Smooth muscle cell of bladder (primary cell): ENCODE measurements around the gene SASH3. TPM values are rescaled to one million over a fixed set of nuclear protein-coding genes. Genes with fewer than 3 reads are reported as not detected.

Experiments
- total RNA-seq: library from RNA; depleted of rRNA; stranded (reverse); fragments of >200 nt; gene quantifications from 2 replicates; pipeline ENCODE4 v1.2.3, GENCODE V29; 2014

The SASH3 gene
- total RNA-seq: not detected in 2 replicates

DNA sequence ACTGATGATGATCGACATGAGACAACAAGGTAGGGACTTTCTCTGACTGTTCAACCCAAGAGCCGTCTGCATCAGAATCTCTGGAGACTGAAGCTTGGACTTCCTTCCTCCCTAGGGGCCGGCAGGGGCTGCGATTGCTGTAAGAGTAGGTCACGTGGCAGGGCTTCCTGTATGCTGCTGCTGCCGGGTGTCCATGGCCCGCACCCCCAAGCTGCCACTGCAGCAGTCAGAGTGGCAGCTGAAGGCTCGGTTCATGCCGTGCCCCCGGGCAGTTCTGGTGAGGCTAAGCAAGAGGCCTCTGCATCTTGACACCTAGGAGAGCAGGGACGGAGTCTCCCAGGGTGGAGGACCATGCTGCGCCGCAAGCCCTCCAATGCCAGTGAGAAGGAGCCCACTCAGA, at the start of gene SASH3:
TSS of gene SASH3 (plus strand) at position 203 of the 400 bp plus-strand sequence. CDS start at position 352, 149 bp downstream.

DNA sequence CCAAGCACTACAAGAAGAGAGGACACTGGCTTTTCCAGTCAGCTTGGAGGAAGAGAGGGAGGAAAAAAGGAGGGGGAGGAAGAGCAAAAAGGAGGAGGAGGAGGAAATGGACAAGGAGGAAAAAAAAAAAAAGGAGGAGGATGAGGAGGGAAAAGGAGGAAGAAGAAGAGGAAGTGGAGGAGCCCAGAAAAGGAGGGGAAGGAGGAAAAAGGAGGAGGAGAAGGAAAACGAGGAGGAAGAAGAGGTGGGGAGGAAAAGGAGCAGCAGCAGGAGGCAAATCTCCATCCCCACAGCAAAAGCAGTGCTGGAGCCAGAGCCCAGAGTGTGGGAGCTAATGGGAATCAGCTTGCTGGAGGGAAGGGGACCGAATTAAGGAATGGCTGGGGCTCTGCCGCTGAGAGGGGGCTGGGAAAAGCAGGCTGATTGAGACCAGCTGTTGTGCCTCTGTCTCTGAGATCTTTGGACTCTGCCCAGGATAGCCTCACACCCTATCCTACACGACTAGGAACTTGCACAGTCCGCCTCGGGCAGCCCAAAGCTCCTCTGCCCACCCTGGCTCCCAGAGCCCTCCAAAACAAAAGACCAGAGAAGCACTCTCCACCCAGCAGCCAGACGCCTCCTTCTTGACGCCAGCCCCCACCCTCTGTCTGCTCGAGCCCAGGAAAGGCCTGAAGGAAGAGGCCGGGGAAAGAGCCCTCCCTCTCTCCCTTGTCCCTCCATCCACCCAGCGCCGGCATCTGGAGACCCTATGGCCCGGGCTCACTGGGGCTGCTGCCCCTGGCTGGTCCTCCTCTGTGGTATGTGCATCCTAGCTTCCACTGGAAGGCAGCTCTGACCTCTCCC, 41.1 kb upstream of the SASH3 start, which contains the start of gene XPNPEP2:
TSS of gene XPNPEP2 (plus strand) at position 514 of the 843 bp plus-strand sequence. CDS start at position 749, 235 bp downstream.

DNA sequence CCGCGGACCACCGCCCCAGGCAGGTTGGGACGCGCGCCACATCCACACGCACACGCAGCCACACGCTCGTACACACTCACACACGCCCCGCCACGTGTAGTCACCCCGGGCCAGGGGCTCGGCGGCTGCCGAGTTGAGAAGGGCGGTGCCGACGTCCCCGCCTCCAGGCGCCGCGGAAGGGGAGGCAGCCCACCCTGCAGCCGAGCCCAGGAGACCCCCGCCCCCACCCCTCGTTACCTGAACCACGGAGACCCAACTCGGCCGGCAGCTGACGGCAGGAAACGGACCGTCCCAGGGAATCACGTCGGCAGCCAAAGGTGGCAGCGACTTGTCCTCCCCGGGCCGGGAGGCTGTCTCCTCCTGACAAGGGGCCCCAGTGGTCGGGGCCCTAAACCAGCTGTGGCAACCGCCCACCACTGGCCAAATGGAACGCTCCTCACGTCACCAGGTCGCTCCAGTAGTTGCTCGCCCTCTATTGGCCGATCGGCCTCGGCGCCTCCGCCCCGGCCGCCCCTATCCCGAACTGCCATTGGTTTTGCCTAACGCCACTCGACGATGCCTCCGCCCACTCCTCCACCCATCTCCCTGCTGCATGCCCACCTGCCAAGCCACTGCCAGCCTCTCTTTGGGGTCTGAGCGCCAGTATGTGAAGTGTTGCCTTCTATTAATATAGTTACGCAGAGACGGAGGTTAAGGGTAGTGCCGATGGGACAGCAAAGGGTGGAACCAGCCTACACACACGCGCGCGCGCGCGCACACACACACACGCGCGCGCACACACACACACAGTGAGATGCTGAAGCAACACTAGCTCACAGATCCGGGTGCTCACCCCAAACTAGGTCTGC, 63.9 kb downstream of the SASH3 start, which contains the start of gene ZDHHC9:
TSS of gene ZDHHC9 (minus strand) at position 428 of the 848 bp plus-strand sequence. CDS start 1,941 bp downstream, outside the sequence.

Other genes with a start within 250 kb of the SASH3 start
- gene OCRL, start 239.7 kb upstream of the SASH3 start, total RNA-seq: 16.1 and 19.0 TPM in 2 replicates
- gene APLN, start 125.0 kb upstream of the SASH3 start, total RNA-seq: 0.43 and 4.3 TPM in 2 replicates
- 0.85 and 1.9 TPM in 2 replicates for gene XPNPEP2, start 41.0 kb upstream of the SASH3 start, total RNA-seq
- 16.6 and 24.9 TPM in 2 replicates for gene ZDHHC9, start 63.9 kb downstream of the SASH3 start, total RNA-seq
- gene UTP14A, start 126.2 kb downstream of the SASH3 start, total RNA-seq: 19.5 and 20.7 TPM in 2 replicates
- gene BCORL1, start 202.7 kb downstream of the SASH3 start, total RNA-seq: 1.1 and 1.7 TPM in 2 replicates